ENCODE data around the gene CCSER1.

- TF ChIP-seq CTCF (IDR thresholded peaks at IDR 0.05) (no peak), EZH2 (IDR thresholded peaks at IDR 0.05; ENCODE audit: borderline replicate concordance, insufficient read depth, low read depth, low read length, poor library complexity, severe bottlenecking) (no peak)
Measured at GRCh38 chr4:90152024-90152423, 24.8 kb downstream of the CCSER1 start.

All from B cell (primary cell).